Cardiac fibroblast (primary cell): Measurements from ENCODE around the gene ACBD3.

ENCODE experiments used
- DNase-seq, 2 donors: peaks; one replicate each; pipeline versions ENCODE4 v3.0.0 to v3.0.0-alpha.2; 2010; ENCODE audit warnings: low read depth in 2 of 2
- H3K4me3 ChIP-seq, 2 donors: replicated peaks in 1 of 2; 1 replicate in 1 of 2; 2 replicates in 1 of 2; pipeline ENCODE4 v1.5.1; 2011; ENCODE audit warnings: low read depth in 2 of 2, low read length in 2 of 2, mild to moderate bottlenecking in 2 of 2, moderate library complexity in 1 of 2
- TF ChIP-seq, protein P1 (sequence below): IDR thresholded peaks from one replicate; pipeline ENCODE4 v1.5.1; 2011; ENCODE audit warnings: low read depth, mild to moderate bottlenecking, low read length, inconsistent platforms

Gene ACBD3

DNA sequence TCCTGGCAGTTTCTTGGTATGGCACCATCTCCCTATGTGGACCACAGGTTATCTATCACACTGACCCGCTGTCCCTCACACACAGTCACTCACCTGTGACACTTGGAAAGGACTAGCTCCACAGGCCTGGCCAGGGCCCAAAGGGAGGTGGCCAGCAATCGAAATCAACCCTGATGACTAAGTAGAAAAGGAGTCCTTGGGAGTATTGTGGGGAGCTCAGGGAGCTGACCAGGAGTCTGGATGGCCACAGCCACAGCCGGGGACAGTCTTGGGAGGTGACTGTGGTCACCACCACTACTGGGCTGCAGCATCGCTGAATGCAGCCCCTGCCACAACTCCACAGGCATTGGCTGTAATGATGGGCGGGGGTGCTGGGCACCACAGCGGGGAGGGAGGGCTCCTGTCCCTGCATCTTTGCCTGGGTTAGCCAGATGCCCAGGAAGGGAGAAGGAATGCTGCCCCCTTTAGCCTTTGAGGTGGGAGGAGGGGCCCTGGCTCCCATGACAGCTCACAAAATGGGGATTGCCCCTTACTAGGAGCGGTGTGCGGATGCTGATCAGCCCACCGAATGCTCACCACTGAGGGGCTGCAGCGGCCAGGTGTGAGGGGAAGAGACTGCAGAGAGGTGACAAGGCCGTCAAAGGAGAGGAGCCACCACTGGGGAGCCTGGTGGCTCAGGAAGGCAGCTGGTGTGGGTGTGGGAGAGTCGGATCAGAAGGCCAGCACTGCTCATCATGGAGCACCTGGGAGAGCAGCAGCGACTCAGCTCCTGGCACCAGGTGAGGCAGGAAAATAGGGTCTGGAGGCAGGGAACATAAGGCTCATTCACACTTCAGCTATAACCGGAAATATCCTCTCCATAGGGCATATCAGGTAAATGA, 62.7 kb downstream of the ACBD3 start:
- no peak overlapping the region for H3K4me3 ChIP-seq
- TF ChIP-seq, protein P1, sequence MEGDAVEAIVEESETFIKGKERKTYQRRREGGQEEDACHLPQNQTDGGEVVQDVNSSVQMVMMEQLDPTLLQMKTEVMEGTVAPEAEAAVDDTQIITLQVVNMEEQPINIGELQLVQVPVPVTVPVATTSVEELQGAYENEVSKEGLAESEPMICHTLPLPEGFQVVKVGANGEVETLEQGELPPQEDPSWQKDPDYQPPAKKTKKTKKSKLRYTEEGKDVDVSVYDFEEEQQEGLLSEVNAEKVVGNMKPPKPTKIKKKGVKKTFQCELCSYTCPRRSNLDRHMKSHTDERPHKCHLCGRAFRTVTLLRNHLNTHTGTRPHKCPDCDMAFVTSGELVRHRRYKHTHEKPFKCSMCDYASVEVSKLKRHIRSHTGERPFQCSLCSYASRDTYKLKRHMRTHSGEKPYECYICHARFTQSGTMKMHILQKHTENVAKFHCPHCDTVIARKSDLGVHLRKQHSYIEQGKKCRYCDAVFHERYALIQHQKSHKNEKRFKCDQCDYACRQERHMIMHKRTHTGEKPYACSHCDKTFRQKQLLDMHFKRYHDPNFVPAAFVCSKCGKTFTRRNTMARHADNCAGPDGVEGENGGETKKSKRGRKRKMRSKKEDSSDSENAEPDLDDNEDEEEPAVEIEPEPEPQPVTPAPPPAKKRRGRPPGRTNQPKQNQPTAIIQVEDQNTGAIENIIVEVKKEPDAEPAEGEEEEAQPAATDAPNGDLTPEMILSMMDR, result no peak
- DNase-seq, result peak in 1 of 2 donors; percentile 29

GRCh38 chr1:226123212-226123560, 63.4 kb downstream of the ACBD3 start:
- TF ChIP-seq, protein P1, result no peak
- DNase-seq, result no peak
- no peak overlapping the region for H3K4me3 ChIP-seq

DNA sequence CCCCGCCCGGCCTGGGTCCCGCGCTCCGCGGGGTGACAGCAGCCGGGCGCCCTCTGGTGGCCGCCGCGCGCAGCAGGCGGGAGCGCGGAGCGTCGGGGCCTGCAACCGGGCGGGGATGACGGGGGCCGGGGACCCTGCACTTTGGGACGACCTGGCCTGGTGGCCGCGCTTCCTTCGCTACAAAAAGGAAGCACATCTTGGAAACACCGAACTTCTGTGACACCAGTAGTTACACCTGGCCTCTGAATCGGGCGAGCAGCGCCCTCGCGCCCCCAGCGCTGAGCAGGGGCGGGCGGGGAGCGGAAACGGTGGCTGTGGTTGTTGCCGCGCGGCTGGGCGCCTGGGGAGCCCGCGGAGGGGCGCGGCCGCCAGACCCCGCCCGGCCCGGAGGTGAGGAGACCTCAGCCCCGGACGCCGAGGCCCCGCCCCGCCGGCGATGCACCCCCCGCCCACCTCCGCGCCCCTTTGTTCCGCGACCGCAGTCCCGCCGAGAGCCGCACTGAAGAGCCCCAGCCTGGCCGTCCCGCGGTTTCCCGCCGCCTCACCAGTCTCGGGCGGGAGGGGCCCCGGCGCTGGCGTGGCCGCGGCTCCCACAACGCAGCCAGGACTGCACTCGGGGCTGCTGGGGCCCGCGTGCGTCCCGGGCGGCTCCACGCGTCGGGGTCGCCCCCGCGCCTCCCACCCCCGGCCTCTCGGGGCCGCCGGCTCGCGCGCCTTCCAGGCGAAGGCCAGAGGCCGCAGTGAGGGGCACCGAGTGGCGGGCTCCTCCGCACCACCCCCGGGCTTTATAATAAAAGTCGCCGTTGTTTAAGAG, 64.7 kb downstream of the ACBD3 start:
- H3K4me3 ChIP-seq, result peak overlapping the region; percentile 55 to 60
- DNase-seq, result peak; percentile 39 to 54
- TF ChIP-seq, protein P1, result peak; percentile 39

- H3K4me3 ChIP-seq, result peak overlapping the region; percentile 25 to 37
- DNase-seq, result no peak
- TF ChIP-seq, protein P1, result no peak
Measured at GRCh38 chr1:226121049-226121586, 65.4 kb downstream of the ACBD3 start.

DNA sequence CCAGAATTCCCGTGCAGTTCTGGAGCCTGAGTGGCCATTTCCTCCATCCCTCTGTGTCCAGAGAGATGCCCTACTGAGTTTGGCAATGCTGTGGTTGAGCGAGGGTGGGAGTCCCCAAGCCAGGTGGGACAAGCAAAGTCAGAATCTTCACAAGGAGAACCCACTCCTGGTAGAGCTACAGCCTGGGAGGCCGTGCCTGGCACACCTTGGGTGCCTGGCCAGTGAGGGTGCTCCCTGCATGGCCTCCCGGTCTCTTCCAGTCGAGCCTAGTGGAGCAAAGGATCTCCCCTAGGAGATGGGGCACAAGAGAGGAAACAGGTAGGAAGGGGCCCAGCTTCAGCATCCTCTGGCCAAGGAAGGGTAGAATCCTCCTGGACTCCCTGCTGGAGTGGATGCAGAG, 66.1 kb downstream of the ACBD3 start:
- DNase-seq, result no peak
- TF ChIP-seq, protein P1, result no peak
- no peak overlapping the region for H3K4me3 ChIP-seq

DNA sequence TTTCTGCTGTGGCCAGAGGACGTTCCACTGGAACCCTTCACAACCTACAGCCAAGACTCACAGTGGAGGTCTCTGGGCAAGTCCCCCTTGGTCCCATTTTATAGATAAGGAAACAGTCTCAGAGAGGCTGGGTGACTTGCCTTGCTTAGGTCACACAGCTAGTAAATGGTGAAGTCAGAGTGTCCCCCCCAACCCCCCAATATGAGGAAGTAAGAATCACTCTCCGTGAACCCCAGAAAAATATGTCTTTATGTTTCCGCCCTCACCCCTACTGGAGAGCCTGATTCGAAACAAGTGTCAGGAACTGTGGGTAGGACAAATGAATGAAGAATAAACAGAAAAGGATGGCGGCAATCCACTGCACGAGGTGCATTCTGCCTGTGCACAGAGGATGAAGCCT, 67.4 kb downstream of the ACBD3 start:
- no peak for DNase-seq
- H3K4me3 ChIP-seq, result no peak overlapping the region
- TF ChIP-seq, protein P1, result no peak
